ENCODE results near the gene GNG7.

GRCh38 chr19:2701361-2702169, 929 bp downstream of the GNG7 start:
- TF ChIP-seq PKNOX1 (IDR thresholded peaks at IDR 0.05), result no peak
- TF ChIP-seq FOXM1 (IDR thresholded peaks at IDR 0.05; ENCODE audit: borderline replicate concordance), result no peak
- no peak for TF ChIP-seq HDGF (IDR thresholded peaks at IDR 0.05; ENCODE audit: borderline replicate concordance)
